AG10803 (cell line): ENCODE results near the gene HIF1A.
"Not testable (repeated sequence)": the region's sequence is repeated elsewhere in the genome, so short reads cannot be mapped to it uniquely, and the experiment has no call there.

Source experiments
- DNase-seq: peaks from one replicate; pipeline ENCODE4 v3.0.0; 2010; ENCODE audit warnings: low read depth
- H3K4me3 ChIP-seq: 2 replicates; pipeline ENCODE4 v1.5.1; 2011; ENCODE audit warnings: mild to moderate bottlenecking, low read length, control low read depth
- TF ChIP-seq, protein P1 (sequence below): conservative IDR thresholded peaks from 2 replicates; pipeline ENCODE4 v1.5.1; 2011; ENCODE audit warnings: mild to moderate bottlenecking, low read length, control low read depth, inconsistent platforms

The HIF1A gene

DNA sequence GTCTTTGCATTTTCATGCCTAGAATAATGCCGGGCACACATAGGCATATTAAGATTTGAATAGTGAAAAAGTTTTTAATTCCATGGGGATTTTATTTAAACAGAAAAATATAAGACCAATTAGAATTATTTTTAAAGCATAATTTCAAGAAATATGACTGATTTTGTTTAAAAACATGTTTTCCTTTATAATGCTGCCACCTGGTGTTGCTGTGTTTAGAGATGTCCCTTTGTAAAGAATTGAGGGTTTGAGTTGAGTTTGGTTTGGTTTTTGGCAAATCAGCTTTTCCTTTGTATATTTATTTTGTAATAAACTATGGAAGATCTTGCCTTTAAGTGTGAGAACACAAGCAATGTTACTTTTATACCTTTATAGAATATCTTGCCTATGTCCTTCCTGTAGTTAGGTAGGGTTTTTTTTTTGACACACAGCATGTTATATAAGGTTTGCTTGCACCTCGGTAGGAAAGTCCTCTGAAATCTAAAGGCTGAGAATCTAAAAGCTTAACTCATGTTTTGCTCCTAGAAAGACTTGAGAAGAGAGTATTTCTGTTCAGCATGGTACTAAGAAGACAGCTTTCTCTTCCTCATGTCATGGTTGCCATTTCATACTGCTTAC is 35.6 kb downstream of the HIF1A start:
- TF ChIP-seq, protein P1, sequence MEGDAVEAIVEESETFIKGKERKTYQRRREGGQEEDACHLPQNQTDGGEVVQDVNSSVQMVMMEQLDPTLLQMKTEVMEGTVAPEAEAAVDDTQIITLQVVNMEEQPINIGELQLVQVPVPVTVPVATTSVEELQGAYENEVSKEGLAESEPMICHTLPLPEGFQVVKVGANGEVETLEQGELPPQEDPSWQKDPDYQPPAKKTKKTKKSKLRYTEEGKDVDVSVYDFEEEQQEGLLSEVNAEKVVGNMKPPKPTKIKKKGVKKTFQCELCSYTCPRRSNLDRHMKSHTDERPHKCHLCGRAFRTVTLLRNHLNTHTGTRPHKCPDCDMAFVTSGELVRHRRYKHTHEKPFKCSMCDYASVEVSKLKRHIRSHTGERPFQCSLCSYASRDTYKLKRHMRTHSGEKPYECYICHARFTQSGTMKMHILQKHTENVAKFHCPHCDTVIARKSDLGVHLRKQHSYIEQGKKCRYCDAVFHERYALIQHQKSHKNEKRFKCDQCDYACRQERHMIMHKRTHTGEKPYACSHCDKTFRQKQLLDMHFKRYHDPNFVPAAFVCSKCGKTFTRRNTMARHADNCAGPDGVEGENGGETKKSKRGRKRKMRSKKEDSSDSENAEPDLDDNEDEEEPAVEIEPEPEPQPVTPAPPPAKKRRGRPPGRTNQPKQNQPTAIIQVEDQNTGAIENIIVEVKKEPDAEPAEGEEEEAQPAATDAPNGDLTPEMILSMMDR, result peak; percentile 40
- no peak overlapping the region for H3K4me3 ChIP-seq
- no peak for DNase-seq

DNA sequence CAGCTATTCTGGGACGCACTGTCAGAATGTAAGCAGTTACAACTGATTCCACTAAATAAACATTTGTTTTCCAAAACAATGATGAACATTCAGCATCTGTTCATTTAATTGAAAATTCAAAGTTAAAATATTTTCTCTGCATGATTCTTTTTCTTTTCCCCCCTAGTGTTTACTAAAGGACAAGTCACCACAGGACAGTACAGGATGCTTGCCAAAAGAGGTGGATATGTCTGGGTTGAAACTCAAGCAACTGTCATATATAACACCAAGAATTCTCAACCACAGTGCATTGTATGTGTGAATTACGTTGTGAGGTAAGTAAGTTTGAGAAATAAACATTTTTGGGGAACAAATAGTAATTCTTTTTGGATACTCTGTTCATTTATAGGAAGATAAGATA is 38.7 kb downstream of the HIF1A start:
- TF ChIP-seq, protein P1, result peak; percentile 15; the same call in 1 of the 2 replicates
- no peak for DNase-seq
- H3K4me3 ChIP-seq, result no peak overlapping the region

- H3K4me3 ChIP-seq, result no peak overlapping the region
- TF ChIP-seq, protein P1, result no peak
- DNase-seq, result no peak
Observed at GRCh38 chr14:61736751-61737150, 41.4 kb downstream of the HIF1A start.

- no peak overlapping the region for H3K4me3 ChIP-seq
- TF ChIP-seq, protein P1, result no peak
- no peak for DNase-seq
Observed at GRCh38 chr14:61737915-61738314, 42.6 kb downstream of the HIF1A start.

DNA sequence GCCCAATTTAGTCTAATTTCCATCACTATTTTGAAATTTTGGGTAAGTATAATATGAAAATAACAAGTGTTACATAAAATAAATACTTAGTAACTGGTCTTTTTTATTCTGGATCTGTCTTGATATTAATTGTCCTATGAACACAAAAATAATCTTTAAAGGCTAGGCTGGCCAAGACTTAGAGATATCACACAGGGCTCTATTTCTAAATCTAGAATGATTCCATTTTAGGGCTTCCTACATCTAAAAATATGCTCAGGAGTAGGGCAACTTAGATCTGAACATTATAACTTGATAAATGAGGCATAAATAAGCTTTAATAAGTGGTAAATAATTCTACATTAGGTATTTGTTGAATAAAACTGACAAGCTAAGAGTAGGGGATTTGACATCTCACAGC is 43.8 kb downstream of the HIF1A start:
- no peak overlapping the region for H3K4me3 ChIP-seq
- TF ChIP-seq, protein P1, result no peak
- DNase-seq, result no peak

GRCh38 chr14:61742371-61742770 is 47.1 kb downstream of the HIF1A start:
- H3K4me3 ChIP-seq, result no peak overlapping the region
- TF ChIP-seq, protein P1, result no peak
- no peak for DNase-seq

GRCh38 chr14:61744238-61744637 is 48.9 kb downstream of the HIF1A start:
- H3K4me3 ChIP-seq, result no peak overlapping the region
- DNase-seq, result no peak
- TF ChIP-seq, protein P1, result no peak

- H3K4me3 ChIP-seq, DNase-seq: not testable (repeated sequence)
Observed at GRCh38 chr14:61746346-61746745, 51.0 kb downstream of the HIF1A start.
